NCI-H2171 (cell line): ENCODE measurements around the gene MARCHF6.
"Not testable (repeated sequence)": the region's sequence is repeated elsewhere in the genome, so short reads cannot be mapped to it uniquely, and the experiment has no call there.

Source experiments
- DNase-seq: peaks from one replicate; lab custom pipeline; 2025; lab: John Stamatoyannopoulos, UW

The MARCHF6 gene

DNA sequence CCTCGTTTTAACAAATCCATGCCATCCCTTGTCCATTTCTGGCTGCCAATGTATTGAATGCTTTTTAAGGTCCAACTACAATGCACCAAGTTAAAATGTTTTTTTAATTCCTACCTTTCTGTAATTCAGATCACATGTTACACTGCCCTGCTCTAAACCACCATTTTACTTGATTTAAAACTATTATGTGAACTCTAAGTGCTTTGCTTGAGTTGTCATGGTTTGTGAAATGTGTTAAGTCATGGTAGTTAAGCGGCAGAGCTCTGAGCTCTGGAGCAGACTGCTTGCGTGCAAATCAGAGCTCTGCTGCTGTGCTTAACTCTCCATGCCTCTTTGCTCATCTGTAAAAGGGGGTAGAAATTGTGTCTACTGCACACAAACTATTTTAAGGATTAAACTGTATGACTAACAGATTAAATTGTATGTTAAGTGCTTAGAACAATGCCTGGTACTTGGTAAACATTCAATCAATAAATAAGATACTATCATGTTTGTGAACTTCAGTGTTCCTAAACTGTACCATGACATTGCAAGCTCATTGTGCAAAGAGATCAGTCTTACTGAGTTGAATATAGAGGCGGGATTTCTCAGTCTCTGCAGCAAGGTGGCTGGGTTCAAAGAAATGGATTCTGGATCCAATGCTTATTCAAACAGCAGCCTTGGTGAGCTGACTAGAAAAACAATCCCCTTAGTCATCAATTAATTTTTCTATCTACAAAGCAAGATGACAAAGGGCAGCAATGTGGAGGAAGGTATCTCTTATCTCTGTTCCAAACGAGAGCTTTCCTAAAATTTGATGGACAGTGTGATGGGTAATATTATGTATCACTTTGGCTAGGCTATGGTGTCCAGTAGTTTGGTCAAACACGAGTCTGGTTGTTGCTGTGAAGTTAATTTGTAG lies 29.7 kb upstream of the MARCHF6 start:
- DNase-seq: no peak

GRCh38 chr5:10324518-10325370 lies 28.8 kb upstream of the MARCHF6 start:
- no peak for DNase-seq

GRCh38 chr5:10328323-10328722 lies 25.2 kb upstream of the MARCHF6 start:
- DNase-seq: no peak

- no peak for DNase-seq
Observed at GRCh38 chr5:10329446-10329819, 24.1 kb upstream of the MARCHF6 start.

DNA sequence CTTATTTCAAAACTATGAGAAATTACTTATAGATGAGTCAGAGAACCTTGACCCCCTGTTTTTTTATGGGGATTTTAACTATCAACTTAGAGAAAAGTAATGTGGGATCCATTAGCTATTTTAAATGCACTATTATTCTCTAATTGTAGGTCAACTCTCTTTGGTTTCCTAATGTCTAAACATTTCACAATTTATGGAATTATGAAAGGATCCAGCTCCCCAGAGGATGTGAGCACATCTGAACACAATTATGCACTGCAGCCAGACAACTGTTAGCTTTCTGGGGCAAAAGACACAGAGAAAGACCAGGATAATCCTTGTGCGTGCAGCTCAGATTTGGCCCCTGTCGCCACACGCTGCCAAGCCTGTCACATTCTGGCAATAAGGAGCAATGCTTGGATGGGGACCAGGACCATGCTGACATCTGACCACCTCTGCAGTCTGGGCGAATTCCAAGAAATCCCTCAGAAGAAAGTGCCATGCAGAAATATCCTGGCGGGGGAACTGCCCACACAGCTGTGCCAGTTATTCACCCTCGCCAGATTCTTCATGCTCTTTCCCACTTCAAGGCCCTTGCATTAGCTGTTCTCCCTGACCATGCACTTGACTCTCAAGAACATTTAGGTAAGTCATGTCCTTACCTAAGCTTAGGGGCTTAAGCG lies 23.5 kb upstream of the MARCHF6 start:
- no peak for DNase-seq

DNA sequence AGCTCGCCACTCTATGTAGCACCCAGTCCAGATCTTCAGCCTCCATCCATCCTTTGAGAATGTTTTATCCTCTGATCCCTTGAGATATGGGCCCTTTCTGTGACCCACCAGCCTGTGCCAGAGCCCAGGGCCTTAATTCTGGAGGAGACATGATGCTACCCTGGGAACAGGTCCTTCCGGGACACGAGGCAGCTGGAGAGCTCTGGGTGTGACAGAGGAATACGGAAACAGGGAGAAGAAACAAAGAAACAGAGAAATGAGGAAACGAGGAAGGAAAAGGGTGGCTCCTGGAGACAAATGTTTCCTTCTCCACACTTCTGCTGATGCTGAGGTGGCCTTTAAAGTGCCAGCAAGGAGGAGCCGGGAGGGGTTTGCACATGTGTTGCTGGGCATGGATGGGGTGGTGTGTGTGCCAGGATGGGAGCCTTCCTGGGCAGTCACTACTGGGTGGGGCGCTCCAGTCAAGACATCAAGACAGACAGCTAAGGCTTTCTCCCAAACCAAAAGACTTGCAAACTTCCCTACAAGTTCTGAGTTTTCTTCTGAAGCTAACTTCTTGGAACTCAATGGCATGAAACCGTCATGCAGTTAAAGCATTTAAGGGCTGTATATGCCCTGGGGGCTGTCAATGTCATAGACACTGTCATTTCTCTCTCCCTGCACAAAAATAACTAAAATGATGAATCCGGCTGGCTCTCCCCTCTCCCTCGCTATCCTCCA lies 22.8 kb upstream of the MARCHF6 start:
- DNase-seq: no peak

DNA sequence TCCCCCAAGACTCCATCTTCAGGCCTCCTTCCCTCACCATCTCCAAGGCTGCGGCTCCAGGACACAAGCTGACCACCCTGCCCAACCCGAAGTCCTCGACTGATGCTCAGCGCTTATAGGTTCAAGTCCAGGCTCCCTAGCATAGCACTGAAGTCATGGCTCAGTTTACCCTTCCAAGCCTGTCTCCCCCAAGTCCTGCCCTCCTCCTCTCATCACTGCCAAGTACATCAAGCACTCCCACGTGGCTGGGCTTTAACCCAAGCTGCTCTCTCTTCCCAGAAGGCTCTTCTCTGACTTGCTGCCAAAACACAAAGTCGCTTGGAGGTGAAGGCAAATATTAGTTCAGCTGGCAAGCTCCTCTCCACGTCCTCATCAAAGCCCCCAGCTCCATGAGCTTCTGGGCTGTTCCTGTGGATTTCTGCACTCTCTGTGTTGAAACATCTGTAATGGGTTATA lies 22.1 kb upstream of the MARCHF6 start:
- peak; percentile 29 for DNase-seq

DNA sequence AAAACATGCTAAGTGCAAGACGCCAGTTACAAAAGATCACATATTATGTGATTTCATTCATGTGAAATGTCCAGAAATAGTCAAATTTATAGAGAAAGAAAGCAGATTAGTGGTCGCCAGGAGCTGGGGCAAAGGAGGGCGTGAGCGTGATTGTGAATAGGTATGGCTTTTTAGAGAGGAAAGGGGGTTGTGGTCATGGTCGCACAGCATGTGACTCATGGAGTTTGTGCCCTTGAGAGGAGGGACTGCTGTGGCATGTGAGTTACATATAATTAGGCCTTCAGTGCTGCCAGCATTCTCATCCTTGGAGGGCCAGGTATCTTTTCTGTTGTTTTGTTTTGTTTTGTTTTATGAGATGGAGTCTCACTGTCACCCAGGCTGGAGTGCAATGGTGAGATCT lies 21.2 kb upstream of the MARCHF6 start:
- no peak for DNase-seq

DNA sequence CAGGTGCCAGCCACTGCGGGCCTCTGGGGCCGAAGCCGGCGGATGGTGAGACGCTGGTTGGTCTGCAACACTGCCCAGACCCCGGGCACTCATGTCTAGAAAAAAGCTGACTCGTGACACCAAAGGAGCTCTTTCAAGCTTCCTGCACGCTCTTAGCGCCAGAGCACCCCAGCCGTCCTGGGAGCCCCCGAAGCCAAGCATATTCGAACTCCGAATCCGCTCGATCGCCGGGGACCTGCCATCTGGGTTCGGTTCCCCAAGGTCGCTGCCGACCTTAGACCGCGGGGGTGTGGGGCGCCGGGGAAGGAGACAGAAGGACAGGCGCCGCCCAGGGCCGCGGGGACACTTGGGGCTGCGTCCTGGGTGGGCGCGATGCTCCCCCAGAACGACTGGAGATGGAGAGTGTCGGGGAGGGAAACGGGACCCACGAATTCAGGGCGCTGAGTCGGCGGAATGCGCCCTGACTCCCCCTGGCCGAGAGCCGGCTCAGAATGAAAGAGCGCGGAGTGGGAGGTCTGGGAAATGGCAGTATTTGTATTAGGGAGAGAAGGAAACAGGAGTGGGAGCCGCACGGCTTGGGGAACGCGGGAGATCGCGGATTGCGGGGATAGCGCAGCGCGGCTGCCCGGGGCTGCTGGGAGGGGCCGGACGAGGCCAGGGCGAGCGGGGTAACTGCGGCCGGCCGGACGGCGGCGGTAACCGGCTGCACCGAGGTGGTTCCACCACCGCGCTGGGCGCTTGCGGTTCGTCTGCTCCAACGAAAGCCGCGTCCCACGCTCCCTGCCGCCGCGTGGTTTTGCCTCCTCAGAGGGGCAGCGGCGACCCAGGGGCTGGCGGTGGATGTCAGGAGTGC lies 20.1 kb upstream of the MARCHF6 start:
- no peak for DNase-seq

GRCh38 chr5:10334831-10335230 lies 18.7 kb upstream of the MARCHF6 start:
- DNase-seq: no peak

DNA sequence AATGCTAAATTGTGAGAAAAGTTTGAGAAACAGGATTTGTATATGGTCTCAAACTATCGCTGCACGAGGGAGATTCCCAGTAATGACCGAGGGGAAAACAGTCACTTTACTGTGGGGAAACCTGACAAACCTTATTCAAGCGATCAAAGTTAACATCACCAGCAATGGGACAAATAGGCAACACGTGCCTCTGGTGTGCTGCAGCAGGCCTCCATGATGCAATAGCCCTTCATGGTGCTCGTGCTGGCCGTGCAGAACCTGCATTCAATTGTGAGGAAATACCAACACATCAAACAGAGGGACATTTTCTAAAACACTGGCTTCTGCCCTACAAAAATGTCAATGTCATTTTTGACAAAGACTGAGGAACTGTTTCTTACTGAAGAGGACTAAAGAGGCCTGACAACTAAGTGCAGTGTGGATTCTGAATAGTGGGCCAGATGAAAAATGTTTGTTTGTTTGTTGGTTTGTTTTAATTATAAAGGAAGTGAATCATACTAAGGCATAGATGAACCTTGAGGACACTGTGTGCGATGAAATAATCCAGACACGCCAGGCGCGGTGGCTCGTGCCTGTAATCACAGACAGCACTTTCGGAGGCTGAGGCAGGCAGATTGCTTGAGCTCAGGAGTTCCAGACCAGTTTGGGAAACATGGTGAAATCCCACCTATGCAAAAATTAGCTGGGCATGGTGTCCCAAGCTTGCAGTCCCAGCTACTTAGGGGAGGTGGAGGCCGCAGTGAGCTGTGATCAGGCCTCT lies 17.6 kb upstream of the MARCHF6 start:
- DNase-seq: no peak

DNA sequence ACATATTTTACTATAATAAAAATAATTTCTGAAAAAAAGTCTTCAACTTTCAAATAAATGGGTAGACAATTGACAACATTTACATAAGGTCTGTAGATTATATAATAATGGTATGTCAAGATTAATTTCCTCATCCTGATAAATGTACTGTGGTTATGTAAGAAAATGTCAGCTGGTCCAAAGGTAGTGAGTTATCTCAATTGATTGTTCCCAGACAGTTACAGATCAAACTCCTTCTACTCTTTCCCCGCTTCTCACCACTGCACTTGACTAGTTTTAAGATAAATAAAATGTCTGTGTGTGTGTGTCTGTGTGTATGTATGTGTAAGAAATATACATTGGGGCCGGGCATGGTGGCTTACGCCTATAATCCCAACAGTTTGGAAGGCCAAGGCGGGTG lies 16.4 kb upstream of the MARCHF6 start:
- no peak for DNase-seq

DNA sequence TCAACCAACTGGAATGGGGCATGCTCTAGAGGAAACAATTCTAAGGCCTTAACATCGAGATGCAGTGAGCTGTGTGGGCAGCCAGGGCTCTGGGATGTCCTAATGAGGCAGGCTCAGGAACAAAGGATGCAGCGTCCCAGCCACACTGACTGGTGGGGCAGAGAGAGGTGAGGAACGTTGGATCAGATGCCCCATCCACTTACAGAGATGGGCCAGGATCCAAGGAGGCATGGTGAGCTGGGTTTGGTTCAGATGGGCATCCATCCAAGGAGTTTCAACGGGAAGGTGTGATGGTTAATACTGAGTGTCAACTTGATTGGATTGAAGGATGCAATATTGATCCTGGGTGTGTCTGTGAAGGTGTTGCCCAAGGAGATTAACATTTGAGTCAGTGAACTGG lies 15.5 kb upstream of the MARCHF6 start:
- no peak for DNase-seq

- DNase-seq: no peak
Observed at GRCh38 chr5:10338686-10339057, 14.8 kb upstream of the MARCHF6 start.

DNA sequence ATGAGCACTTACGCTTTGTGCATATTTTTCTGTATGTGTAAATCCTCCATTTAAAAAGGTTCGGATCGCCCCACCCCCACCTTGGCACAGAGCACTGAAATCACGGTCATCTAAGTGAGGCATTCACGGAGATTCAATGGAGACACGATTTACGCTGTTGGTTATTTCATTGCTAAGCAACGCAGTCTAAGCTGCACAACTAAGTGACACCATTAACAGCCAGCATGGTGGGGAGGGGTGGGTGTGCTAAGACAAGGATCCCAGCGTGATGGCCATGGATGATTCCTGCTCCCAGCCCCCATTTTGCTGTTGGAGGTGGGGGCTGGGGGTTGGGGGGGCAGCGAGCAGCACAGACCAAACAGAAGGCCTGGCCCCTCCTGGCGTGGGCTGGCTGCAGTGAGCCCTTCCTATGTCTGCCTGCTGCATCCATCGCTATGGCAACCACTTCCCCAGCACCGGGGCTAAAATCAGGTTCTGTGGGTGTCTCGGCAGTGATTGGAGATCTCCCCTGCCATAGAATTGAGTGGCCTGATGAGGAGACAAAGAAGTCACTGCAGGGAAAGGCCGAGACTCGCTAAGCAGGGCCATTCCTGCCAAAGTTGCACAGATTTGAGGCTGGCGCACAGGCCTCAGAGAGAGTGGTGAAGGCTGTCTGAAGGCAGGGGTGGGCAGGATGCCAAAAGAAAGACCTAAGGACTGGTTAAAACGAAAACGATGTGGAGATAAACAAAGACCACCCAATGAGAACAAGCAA lies 14.3 kb upstream of the MARCHF6 start:
- no peak for DNase-seq

DNA sequence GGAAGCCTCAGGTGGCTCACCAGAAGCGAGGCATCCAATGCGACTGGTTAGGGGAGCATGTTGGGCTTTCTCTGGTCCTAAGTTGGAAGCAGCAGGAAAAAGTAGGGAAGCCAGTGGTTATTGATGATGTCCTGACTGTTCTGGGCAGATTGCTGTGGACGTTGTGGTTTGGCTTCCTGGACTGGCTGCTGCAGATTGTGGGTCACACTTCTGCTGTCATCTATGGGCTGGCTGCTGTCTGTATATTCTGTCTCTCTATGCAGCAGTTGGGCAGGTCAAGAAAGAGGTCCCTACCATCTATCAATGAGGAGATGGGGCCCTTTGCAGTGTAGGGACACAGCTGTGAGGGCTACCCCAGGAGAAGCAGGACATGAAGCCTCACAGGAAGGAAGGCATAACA lies 13.5 kb upstream of the MARCHF6 start:
- no peak for DNase-seq

GRCh38 chr5:10343486-10343885 lies 10.0 kb upstream of the MARCHF6 start:
- no peak for DNase-seq

GRCh38 chr5:10344461-10345106 lies 8.9 kb upstream of the MARCHF6 start:
- DNase-seq: not testable (repeated sequence)

DNA sequence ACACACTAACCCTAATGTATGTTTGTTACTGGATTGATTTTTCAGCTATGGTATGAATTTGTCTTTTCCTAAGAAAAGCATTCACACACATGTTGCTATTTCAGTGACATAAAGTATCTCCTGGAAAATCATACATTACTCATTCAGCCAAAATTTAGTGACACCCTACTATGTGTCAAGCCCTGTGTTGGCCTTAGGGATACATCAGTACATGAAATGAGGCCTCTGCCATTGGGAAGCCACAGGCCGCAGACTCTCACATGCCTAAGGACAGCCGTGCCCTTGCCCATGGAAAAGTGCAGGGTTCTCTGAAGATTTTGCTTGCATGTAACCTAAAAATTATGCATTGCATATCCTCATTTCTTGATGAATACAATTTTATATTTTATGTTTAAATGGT lies 5.2 kb upstream of the MARCHF6 start:
- no peak for DNase-seq
